Gastrocnemius medialis (tissue), 4 donors: Measurements from ENCODE around the gene TANGO6.

ENCODE experiments used
- CTCF ChIP-seq, 5 experiments: fragments of 450-650 bp in 3 of 5; fragments of 200-600 bp in 2 of 5; sonication (generic) in 2 of 5; IDR thresholded peaks in 4 of 5; conservative IDR thresholded peaks in 1 of 5; 1 replicate in 4 of 5; 2 replicates in 1 of 5; pipeline ENCODE4 v1.5.1; 2016 to 2019; ENCODE audit warnings: antibody characterized with exemption in 5 of 5, mild to moderate bottlenecking in 3 of 5, moderate library complexity in 3 of 5
- POLR2A ChIP-seq, 2 donors: fragments of 450-650 bp; IDR thresholded peaks; one replicate each; pipeline ENCODE4 v1.6.1; 2017; ENCODE audit warnings: antibody characterized with exemption in 2 of 2, mild to moderate bottlenecking in 2 of 2, moderate library complexity in 2 of 2

GRCh38 chr16:69077251-69077650 lies 233.9 kb downstream of the TANGO6 start:
- TF ChIP-seq CTCF (IDR thresholded peaks at IDR 0.05 in 4 of 5, conservative IDR thresholded peaks at IDR 0.05 in 1 of 5) (no peak), POLR2A (IDR thresholded peaks at IDR 0.05) (no peak)
